HepG2 (cell line): Measurements from ENCODE around the gene DENND10. TPM values are rescaled to one million over a fixed set of nuclear protein-coding genes. Genes with fewer than 3 reads are reported as not detected.
A peak's percentile ranks its signal among the peaks of the same experiment; 100 is the strongest.

Experiments
- CEBPB ChIP-seq: IDR thresholded peaks from 2 replicates; pipeline ENCODE4 v1.6.1; 2011; ENCODE audit warnings: low read depth, low read length, improper control_type of control experiment, borderline replicate concordance
- ETV5 ChIP-seq: IDR thresholded peaks from 2 replicates; pipeline ENCODE4 v1.6.1; 2018; ENCODE audit warnings: missing biosample characterization, missing genetic modification reagents, inconsistent platforms, borderline replicate concordance
- FOXJ3 ChIP-seq: sonication (generic); formaldehyde crosslinking; IDR thresholded peaks from 2 replicates; pipeline ENCODE4 v1.4.0; 2020; ENCODE audit warnings: missing genetic modification reagents, mild to moderate bottlenecking, borderline replicate concordance
- FOXP1 ChIP-seq, 2 experiments: fragments of 450-650 bp in 1 of 2; IDR thresholded peaks; 2 replicates each; pipeline ENCODE4 v1.6.1; 2017 to 2018; ENCODE audit warnings: antibody characterized with exemption in 1 of 2
- GZF1 ChIP-seq: sonication (generic); formaldehyde crosslinking; IDR thresholded peaks from 2 replicates; pipeline ENCODE4 v1.5.1; 2020; ENCODE audit warnings: mild to moderate bottlenecking, missing genetic modification reagents
- MED13 ChIP-seq: sonication (generic); formaldehyde crosslinking; IDR thresholded peaks from 2 replicates; pipeline ENCODE4 v1.5.0; 2020; ENCODE audit warnings: missing genetic modification reagents
- NCOR1 ChIP-seq: fragments of 200-600 bp; sonication (generic); IDR thresholded peaks from 2 replicates; pipeline ENCODE4 v1.7.0; 2017; ENCODE audit warnings: antibody characterized with exemption, low read length, borderline replicate concordance
- NR2C2 ChIP-seq: sonication (generic); formaldehyde crosslinking; IDR thresholded peaks from 2 replicates; pipeline ENCODE4 v1.4.0; 2020; ENCODE audit warnings: missing genetic modification reagents, mild to moderate bottlenecking, moderate library complexity, borderline replicate concordance
- RELA ChIP-seq: sonication (generic); formaldehyde crosslinking; IDR thresholded peaks from 2 replicates; pipeline ENCODE4 v1.4.0; 2020; ENCODE audit warnings: missing genetic modification reagents
- TRAFD1 ChIP-seq: sonication (generic); formaldehyde crosslinking; IDR thresholded peaks from 2 replicates; pipeline ENCODE4 v1.5.1; 2020; ENCODE audit warnings: missing genetic modification reagents, mild to moderate bottlenecking, borderline replicate concordance
- YEATS4 ChIP-seq: sonication (generic); formaldehyde crosslinking; IDR thresholded peaks from 2 replicates; pipeline ENCODE4 v1.4.0; 2020; ENCODE audit warnings: missing genetic modification reagents, borderline replicate concordance
- ZBTB21 ChIP-seq: sonication (generic); formaldehyde crosslinking; IDR thresholded peaks from 2 replicates; pipeline ENCODE4 v1.4.0; 2020; ENCODE audit warnings: missing genetic modification reagents
- ZFP91 ChIP-seq: sonication (generic); formaldehyde crosslinking; IDR thresholded peaks from 2 replicates; pipeline ENCODE4 v1.9.0; 2022; ENCODE audit warnings: missing genetic modification reagents, mild to moderate bottlenecking, borderline replicate concordance
- ZNF121 ChIP-seq: sonication (generic); formaldehyde crosslinking; IDR thresholded peaks from 2 replicates; pipeline ENCODE4 v1.5.0; 2020; ENCODE audit warnings: mild to moderate bottlenecking, missing genetic modification reagents
- ZNF773 ChIP-seq: sonication (generic); formaldehyde crosslinking; IDR thresholded peaks from 2 replicates; pipeline ENCODE4 v1.4.0; 2020; ENCODE audit warnings: missing genetic modification reagents, borderline replicate concordance
- ZNF788 ChIP-seq: sonication (generic); formaldehyde crosslinking; IDR thresholded peaks from 2 replicates; pipeline ENCODE4 v1.5.0; 2020; ENCODE audit warnings: mild to moderate bottlenecking, missing genetic modification reagents, borderline replicate concordance
- polyA plus RNA-seq, 8 experiments: library from polyadenylated mRNA; depleted of rRNA in 3 of 8; stranded (reverse) in 7 of 8; unstranded in 1 of 8; fragments of >200 nt; fragmentation: Illumina TruSeq in 4 of 8; extraction: Trizol in 4 of 8; gene quantifications; 2 replicates each; pipeline versions ENCODE4 v1.2.1 to v1.2.3, GENCODE V29; 2011 to 2016; ENCODE audit warnings: low read depth in 4 of 8, missing spikeins in 1 of 8, mixed read lengths in 1 of 8; ENCODE audit not compliant: insufficient read depth in 1 of 8
- total RNA-seq, 5 experiments: library from RNA; depleted of rRNA; stranded (reverse); fragments of >200 nt; fragmentation: Illumina TruSeq; extraction: Trizol; gene quantifications; 2 replicates each; pipeline ENCODE4 v1.2.3, GENCODE V29; 2016; ENCODE audit warnings: low read depth in 1 of 5
- TF ChIP-seq, protein P1 (sequence below): sonication (generic); formaldehyde crosslinking; IDR thresholded peaks from 2 replicates; pipeline ENCODE4 v1.4.0; 2020; ENCODE audit warnings: mild to moderate bottlenecking, missing genetic modification reagents
- TF ChIP-seq, protein P2 (sequence below): sonication (generic); formaldehyde crosslinking; conservative IDR thresholded peaks from 2 replicates; pipeline ENCODE4 v1.8.0; 2022; ENCODE audit warnings: mild to moderate bottlenecking, moderate library complexity, missing genetic modification reagents
- TF ChIP-seq, protein P3 (sequence below): sonication (generic); formaldehyde crosslinking; IDR thresholded peaks from 2 replicates; pipeline ENCODE4 v1.5.1; 2020; ENCODE audit warnings: missing genetic modification reagents, mild to moderate bottlenecking, borderline replicate concordance

DENND10 gene
- total and polyA plus RNA-seq, 2 of the 13 experiments (the other 11 are each of a cell fraction or from before 2014, with no cell fraction given), result 43.7 to 78.8 TPM

- TF ChIP-seq GZF1 (no peak), ZBTB21 (CRISPR knock-in tag) (0 out of 2 replicates have a peak, but pooled peaks have one; percentile 30), ZNF788 (CRISPR knock-in tag) (peak; percentile 83; the same call in 1 of the 2 replicates), ZNF773 (no peak), YEATS4 (peak; percentile 65; the same call in 1 of the 2 replicates), NR2C2 (peak; percentile 66; the same call in 1 of the 2 replicates), FOXP1 (IDR thresholded peaks at IDR 0.05) (no peak), FOXP1 (CRISPR knock-in tag; IDR thresholded peaks at IDR 0.05) (peak; percentile 82), FOXJ3 (CRISPR knock-in tag) (peak; percentile 86), ETV5 (CRISPR knock-in tag) (peak; percentile 99), MED13 (CRISPR knock-in tag) (no peak), TRAFD1 (CRISPR knock-in tag) (no peak), RELA (CRISPR knock-in tag) (no peak), CEBPB (peak; percentile 99), ZFP91 (CRISPR knock-in tag) (peak; percentile 62; the same call in 1 of the 2 replicates), ZNF121 (CRISPR knock-in tag) (0 out of 2 replicates have a peak, but pooled peaks have one; percentile 21), NCOR1 (peak; percentile 96)
- TF ChIP-seq, protein P1, sequence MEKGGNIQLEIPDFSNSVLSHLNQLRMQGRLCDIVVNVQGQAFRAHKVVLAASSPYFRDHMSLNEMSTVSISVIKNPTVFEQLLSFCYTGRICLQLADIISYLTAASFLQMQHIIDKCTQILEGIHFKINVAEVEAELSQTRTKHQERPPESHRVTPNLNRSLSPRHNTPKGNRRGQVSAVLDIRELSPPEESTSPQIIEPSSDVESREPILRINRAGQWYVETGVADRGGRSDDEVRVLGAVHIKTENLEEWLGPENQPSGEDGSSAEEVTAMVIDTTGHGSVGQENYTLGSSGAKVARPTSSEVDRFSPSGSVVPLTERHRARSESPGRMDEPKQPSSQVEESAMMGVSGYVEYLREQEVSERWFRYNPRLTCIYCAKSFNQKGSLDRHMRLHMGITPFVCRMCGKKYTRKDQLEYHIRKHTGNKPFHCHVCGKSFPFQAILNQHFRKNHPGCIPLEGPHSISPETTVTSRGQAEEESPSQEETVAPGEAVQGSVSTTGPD, result 0 out of 2 replicates have a peak, but pooled peaks have one; percentile 52
- TF ChIP-seq, protein P2, sequence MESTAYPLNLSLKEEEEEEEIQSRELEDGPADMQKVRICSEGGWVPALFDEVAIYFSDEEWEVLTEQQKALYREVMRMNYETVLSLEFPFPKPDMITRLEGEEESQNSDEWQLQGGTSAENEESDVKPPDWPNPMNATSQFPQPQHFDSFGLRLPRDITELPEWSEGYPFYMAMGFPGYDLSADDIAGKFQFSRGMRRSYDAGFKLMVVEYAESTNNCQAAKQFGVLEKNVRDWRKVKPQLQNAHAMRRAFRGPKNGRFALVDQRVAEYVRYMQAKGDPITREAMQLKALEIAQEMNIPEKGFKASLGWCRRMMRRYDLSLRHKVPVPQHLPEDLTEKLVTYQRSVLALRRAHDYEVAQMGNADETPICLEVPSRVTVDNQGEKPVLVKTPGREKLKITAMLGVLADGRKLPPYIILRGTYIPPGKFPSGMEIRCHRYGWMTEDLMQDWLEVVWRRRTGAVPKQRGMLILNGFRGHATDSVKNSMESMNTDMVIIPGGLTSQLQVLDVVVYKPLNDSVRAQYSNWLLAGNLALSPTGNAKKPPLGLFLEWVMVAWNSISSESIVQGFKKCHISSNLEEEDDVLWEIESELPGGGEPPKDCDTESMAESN (CRISPR knock-in tag), result peak; percentile 71
- TF ChIP-seq, protein P3, sequence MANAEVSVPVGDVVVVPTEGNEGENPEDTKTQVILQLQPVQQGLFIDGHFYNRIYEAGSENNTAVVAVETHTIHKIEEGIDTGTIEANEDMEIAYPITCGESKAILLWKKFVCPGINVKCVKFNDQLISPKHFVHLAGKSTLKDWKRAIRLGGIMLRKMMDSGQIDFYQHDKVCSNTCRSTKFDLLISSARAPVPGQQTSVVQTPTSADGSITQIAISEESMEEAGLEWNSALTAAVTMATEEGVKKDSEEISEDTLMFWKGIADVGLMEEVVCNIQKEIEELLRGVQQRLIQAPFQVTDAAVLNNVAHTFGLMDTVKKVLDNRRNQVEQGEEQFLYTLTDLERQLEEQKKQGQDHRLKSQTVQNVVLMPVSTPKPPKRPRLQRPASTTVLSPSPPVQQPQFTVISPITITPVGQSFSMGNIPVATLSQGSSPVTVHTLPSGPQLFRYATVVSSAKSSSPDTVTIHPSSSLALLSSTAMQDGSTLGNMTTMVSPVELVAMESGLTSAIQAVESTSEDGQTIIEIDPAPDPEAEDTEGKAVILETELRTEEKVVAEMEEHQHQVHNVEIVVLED (CRISPR knock-in tag), result no peak
These were observed 10.1 kb downstream of the DENND10 start (continued) for GRCh38 chr10:119113751-119114732.
